ENCODE measurements around the gene JAGN1.
"Not testable (repeated sequence)": the region's sequence is repeated elsewhere in the genome, so short reads cannot be mapped to it uniquely, and the experiment has no call there.

Gene JAGN1

GRCh38 chr3:9890249-9891071 lies at the start of gene JAGN1:
Gene JAGN1, plus strand, starts transcription at chr3:9890610. Its CDS starts 113 bp downstream, at chr3:9890723.
- peak; percentile 94 for DNase-seq

GRCh38 chr3:9841015-9841414 lies 49.4 kb upstream of the JAGN1 start:
- no peak for DNase-seq

- DNase-seq, result peak; percentile 96
These were observed 46.5 kb upstream of the JAGN1 start, which contains the start of gene RPUSD3 for GRCh38 chr3:9843715-9844438. Gene RPUSD3, minus strand, starts transcription at chr3:9844008. Its CDS starts 18 bp downstream, at chr3:9843990.

- no peak for DNase-seq
These were observed 44.2 kb upstream of the JAGN1 start for GRCh38 chr3:9846231-9846630.

GRCh38 chr3:9846931-9847488 lies 43.4 kb upstream of the JAGN1 start:
- no peak for DNase-seq

- DNase-seq, result not testable (repeated sequence)
These were observed 42.5 kb upstream of the JAGN1 start for GRCh38 chr3:9847870-9848269.

- DNase-seq, result peak; percentile 58
These were observed 41.5 kb upstream of the JAGN1 start for GRCh38 chr3:9848860-9849259.

GRCh38 chr3:9851383-9851782 lies 39.0 kb upstream of the JAGN1 start:
- not testable (repeated sequence) for DNase-seq

GRCh38 chr3:9851926-9852325 lies 38.5 kb upstream of the JAGN1 start:
- DNase-seq, result not testable (repeated sequence)

- no peak for DNase-seq
These were observed 37.9 kb upstream of the JAGN1 start for GRCh38 chr3:9852528-9852927.

GRCh38 chr3:9854291-9854940 lies 36.0 kb upstream of the JAGN1 start:
- DNase-seq, result not testable (repeated sequence)

- DNase-seq, result no peak
These were observed 34.8 kb upstream of the JAGN1 start for GRCh38 chr3:9855594-9855993.

GRCh38 chr3:9859530-9860025 lies 30.8 kb upstream of the JAGN1 start:
- DNase-seq, result no peak

- DNase-seq, result no peak
These were observed 29.2 kb upstream of the JAGN1 start for GRCh38 chr3:9861201-9861600.

- no peak for DNase-seq
These were observed 28.7 kb upstream of the JAGN1 start for GRCh38 chr3:9861626-9862130.

GRCh38 chr3:9862391-9863057 lies 27.9 kb upstream of the JAGN1 start:
- DNase-seq, result peak; percentile 35

- no peak for DNase-seq
These were observed 27.2 kb upstream of the JAGN1 start for GRCh38 chr3:9863058-9863772.

GRCh38 chr3:9864200-9864927 lies 26.0 kb upstream of the JAGN1 start:
- no peak for DNase-seq

GRCh38 chr3:9865125-9865637 lies 25.2 kb upstream of the JAGN1 start:
- not testable (repeated sequence) for DNase-seq

- DNase-seq, result no peak
These were observed 23.8 kb upstream of the JAGN1 start for GRCh38 chr3:9866639-9867038.
